Coronary artery (tissue), 2 donors: ENCODE measurements around the gene UGT1A9.

Source experiments
- DNase-seq: peaks from one replicate; pipeline ENCODE4 v3.0.0-alpha.2; 2017; ENCODE audit warnings: low spot score
- H3K27ac ChIP-seq, 2 donors: fragments of 200-600 bp; sonication (generic); one replicate each; pipeline ENCODE4 v1.5.1; 2016 to 2019
- H3K4me3 ChIP-seq: fragments of 200-600 bp; sonication (generic); 2 replicates; pipeline ENCODE4 v1.5.1; 2016; ENCODE audit warnings: mild to moderate bottlenecking, moderate library complexity
- TF ChIP-seq, protein P1 (sequence below): fragments of 200-600 bp; sonication (generic); IDR thresholded peaks from one replicate; pipeline ENCODE4 v1.5.1; 2019; ENCODE audit warnings: antibody characterized with exemption

UGT1A9 gene

DNA sequence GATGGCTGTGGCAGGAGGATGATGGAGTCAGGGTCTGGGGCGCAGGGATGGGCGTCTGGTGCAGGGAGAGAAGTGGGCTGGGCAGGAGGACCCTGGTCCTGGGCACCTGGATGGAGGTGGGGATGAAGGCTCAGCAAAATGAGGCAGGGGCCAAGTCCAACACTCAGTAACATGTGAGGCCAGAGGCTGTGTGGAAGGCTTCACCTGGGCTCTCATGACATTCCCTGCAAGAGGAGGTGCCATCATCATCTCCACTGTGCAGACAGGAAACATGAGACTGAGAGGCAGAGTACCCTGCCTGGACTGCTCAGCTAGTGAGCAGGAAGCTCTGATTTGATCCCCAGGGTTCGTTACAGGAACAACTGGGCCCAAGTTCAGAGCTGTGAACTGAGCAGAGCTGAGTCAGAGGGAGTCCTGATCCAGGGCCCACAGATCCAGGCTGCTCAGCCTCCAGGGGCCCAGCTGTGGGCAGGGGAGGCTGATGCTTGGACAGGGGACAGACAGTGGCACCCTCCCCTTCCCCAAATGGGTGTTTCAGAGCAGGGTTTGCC lies 145.7 kb downstream of the UGT1A9 start:
- Histone ChIP-seq H3K4me3 (no peak overlapping the region), H3K27ac (no peak overlapping the region)
- TF ChIP-seq, protein P1, sequence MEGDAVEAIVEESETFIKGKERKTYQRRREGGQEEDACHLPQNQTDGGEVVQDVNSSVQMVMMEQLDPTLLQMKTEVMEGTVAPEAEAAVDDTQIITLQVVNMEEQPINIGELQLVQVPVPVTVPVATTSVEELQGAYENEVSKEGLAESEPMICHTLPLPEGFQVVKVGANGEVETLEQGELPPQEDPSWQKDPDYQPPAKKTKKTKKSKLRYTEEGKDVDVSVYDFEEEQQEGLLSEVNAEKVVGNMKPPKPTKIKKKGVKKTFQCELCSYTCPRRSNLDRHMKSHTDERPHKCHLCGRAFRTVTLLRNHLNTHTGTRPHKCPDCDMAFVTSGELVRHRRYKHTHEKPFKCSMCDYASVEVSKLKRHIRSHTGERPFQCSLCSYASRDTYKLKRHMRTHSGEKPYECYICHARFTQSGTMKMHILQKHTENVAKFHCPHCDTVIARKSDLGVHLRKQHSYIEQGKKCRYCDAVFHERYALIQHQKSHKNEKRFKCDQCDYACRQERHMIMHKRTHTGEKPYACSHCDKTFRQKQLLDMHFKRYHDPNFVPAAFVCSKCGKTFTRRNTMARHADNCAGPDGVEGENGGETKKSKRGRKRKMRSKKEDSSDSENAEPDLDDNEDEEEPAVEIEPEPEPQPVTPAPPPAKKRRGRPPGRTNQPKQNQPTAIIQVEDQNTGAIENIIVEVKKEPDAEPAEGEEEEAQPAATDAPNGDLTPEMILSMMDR = no peak
- DNase-seq = peak; percentile 64

DNA sequence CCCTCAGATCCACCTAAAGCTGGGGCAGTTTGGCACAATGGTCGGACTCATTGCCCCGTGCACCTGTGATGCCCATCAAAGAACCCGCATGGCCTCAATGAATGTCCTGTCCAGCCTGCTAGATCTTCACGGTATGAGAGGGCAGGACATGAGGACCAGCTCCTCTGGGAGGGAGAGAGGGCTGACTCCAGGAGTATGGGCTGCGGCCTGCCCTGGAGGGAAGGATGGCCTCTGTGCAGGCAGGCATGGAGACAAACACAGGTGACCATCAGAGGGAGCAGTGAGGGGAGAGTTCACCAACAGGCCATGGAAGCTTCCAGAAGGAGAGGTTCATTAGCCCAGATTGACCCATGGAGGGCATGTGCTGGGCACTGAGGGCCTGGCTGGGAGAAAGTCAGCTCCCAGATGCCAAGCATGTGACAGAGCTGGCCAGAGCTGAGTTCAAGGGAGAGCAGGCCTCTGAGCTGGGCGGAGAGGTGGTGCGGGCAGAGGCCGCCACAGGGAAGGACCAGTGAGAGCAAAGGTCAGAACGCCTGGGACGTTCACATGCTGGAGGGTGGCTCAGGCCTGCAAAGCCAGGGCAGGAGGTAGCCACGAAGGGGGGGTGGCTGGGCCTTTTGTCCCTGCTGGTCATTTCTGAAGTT lies 146.4 kb downstream of the UGT1A9 start:
- H3K4me3 ChIP-seq = no peak overlapping the region
- TF ChIP-seq, protein P1 = no peak
- DNase-seq = peak; percentile 54
- no peak overlapping the region for H3K27ac ChIP-seq

DNA sequence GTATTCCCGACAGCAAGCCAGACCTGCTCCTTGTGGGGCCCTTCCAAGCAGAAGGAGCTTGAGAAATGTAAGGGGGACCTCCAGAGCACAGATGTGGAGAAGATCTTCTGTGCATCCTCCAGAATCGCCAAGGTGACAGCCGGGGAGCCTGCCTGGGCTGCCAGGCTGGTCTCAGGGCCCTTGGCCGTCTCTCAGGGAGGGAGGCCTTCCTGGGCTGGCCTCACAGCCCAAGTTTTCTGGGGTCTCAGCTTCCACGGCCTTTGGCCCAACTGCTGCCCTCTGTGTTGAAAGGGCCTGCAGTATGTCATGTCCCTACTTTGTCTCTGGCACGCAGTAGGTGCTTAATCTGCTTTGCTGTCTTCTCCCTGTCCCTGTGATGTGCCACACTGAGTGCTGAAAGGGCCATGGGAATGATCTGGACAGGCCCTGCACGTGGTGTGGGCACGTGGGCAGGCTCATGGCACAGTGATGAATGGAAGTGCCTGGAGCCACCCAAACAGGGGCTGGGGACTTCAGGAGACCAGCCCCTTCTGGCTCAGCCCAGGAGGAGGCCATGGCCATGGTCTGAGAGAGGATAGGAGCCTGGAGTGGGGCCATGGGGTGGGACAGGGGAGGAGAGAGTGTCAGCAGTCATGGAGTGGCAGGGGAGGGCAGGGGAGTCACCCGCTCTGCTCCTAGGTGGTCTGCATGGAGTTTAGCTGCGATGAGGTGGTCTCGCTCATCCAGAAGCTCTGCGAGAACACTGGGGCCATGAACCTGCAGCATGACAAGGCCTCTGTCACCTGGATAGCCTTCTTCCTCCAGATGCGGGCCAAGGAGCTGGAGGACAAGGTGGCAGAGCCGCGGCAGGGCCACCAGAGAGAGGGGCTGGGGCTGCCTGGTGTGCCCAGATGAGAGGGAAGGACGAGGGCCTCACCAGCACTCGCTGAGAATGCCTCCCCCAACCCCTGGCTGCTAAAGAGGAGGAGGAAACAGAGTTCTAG lies 147.2 kb downstream of the UGT1A9 start:
- Histone ChIP-seq H3K4me3 (no peak overlapping the region), H3K27ac (no peak overlapping the region)
- peak; percentile 54 for DNase-seq
- TF ChIP-seq, protein P1 = no peak

DNA sequence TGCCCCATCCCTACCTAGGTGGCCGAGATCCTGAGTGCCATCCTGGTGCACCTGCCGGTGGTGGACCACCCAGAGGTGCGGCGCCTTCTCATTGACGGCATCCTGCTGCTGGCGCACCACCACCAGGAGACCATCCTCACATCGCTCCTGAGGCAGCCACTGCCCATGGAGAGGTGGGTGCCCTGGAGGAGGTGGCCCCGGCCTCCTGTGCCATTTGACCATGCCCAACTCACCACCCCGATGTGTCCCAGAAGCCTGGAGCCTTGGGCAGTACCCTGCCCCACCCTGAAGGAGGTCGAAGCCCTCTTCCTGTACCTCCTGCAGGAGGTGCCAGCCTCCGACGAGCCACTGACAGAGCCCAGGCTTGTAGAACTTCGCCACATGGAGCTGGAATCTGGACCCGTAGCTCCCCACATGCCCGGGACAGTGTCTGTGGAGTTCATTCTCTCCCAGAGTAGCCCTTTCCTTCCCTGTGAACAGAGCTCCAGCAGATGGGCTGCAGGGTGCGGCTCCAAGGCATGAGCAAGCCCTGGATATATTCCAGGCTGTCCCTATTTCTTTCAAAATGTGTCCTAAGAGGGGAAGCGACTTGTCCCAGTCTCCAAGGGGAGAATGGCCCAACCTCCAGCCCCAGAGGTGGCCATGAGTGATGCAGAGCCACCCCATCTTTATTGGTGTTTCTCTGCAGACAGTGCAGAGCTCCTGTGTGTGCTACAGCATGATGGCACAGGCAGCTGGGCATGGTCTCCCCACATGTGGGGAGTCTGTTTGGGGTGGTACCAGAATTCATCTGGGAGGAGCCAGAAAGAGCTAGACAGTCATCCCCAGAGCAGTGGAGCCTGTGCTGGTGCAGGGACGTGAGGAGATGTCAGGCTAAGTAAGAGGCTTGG lies 148.4 kb downstream of the UGT1A9 start:
- TF ChIP-seq, protein P1 = no peak
- no peak overlapping the region for H3K4me3 ChIP-seq
- peak; percentile 58 for DNase-seq

DNA sequence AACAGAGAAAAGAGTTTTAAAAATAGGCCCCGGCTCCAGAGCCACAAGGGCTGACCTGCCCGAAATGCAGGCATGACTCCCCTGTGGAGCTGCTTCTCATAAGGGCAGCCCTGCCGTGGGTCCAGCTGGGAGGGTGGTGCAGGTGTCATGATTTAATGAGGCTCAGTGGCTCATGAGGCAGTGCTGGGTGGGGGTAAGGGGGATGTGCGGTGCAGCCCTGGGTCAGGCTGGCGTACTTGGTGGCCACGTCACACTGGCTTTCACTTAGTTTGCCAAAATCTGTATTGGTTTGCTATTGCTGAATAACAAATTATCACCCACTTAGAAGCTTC lies 149.0 kb downstream of the UGT1A9 start:
- H3K4me3 ChIP-seq = no peak overlapping the region
- DNase-seq = peak; percentile 60
- H3K27ac ChIP-seq = no peak overlapping the region
- TF ChIP-seq, protein P1 = no peak

More for the DNA sequence above, 148.4 kb downstream of the UGT1A9 start:
- no peak overlapping the region for H3K27ac ChIP-seq

DNA sequence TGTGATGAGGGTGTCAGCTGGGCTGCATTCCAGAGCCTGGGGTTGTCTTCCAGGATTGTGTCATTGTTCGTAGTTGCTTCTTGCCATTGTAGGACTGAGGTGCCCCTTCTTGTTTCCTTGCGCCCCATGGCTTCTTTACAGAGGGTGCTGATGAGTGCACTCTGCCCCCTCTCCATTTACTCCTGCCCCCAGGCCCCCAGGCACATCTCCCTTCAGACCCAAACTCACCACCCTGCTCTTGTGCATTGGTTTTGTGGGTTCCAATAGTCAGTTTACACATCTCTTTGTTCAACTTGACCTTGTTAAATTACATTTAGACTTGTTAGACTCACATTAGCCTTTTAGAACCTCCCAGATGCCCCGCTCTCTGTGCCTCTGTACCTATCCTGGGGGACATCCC lies 149.5 kb downstream of the UGT1A9 start:
- TF ChIP-seq, protein P1 = no peak
- H3K4me3 ChIP-seq = no peak overlapping the region
- DNase-seq = peak; percentile 45
- H3K27ac ChIP-seq = no peak overlapping the region
